HepG2 (cell line): ENCODE results near the gene NFE2L1. TPM values are rescaled to one million over a fixed set of nuclear protein-coding genes. Genes with fewer than 3 reads are reported as not detected.
A peak's percentile ranks its signal among the peaks of the same experiment; 100 is the strongest.

Experiments used
- KLF13 ChIP-seq: sonication (generic); formaldehyde crosslinking; IDR thresholded peaks from 2 replicates; pipeline ENCODE4 v1.4.0; 2020; ENCODE audit warnings: mild to moderate bottlenecking, missing genetic modification reagents
- ONECUT2 ChIP-seq: sonication (generic); formaldehyde crosslinking; IDR thresholded peaks from 2 replicates; pipeline ENCODE4 v1.4.0; 2020; ENCODE audit warnings: missing genetic modification reagents
- PBX2 ChIP-seq: IDR thresholded peaks from 2 replicates; pipeline ENCODE4 v1.6.1; 2016; ENCODE audit warnings: control low read depth
- RBFOX2 ChIP-seq: fragments of 200-400 bp; formaldehyde crosslinking; IDR thresholded peaks from 2 replicates; pipeline ENCODE4 v1.6.1; 2017; ENCODE audit warnings: low read depth, mild to moderate bottlenecking, low read length
- RNF2 ChIP-seq: fragments of 450-650 bp; conservative IDR thresholded peaks from 2 replicates; pipeline ENCODE4 v1.6.1; 2016; ENCODE audit warnings: low read depth
- SUZ12 ChIP-seq: fragments of 150-350 bp; IDR thresholded peaks from 2 replicates; pipeline ENCODE4 v1.6.1; 2014; ENCODE audit warnings: low read depth, low read length
- ZFAT ChIP-seq: sonication (generic); formaldehyde crosslinking; conservative IDR thresholded peaks from 2 replicates; pipeline ENCODE4 v1.8.1; 2023; ENCODE audit warnings: missing genetic modification reagents, inconsistent platforms
- ZMAT5 ChIP-seq: sonication (generic); formaldehyde crosslinking; IDR thresholded peaks from 2 replicates; pipeline ENCODE4 v1.5.0; 2020; ENCODE audit warnings: mild to moderate bottlenecking, low read depth, missing genetic modification reagents, borderline replicate concordance
- ZNF142 ChIP-seq: sonication (generic); formaldehyde crosslinking; IDR thresholded peaks from 2 replicates; pipeline ENCODE4 v1.4.0; 2020; ENCODE audit warnings: missing genetic modification reagents
- ZNF225 ChIP-seq: sonication (generic); formaldehyde crosslinking; IDR thresholded peaks from 2 replicates; pipeline ENCODE4 v1.4.0; 2020; ENCODE audit warnings: mild to moderate bottlenecking, missing genetic modification reagents
- ZNF333 ChIP-seq: sonication (generic); formaldehyde crosslinking; IDR thresholded peaks from 2 replicates; pipeline ENCODE4 v1.4.0; 2020; ENCODE audit warnings: mild to moderate bottlenecking, missing genetic modification reagents, borderline replicate concordance
- ZNF430 ChIP-seq: sonication (generic); formaldehyde crosslinking; IDR thresholded peaks from 2 replicates; pipeline ENCODE4 v1.9.0; 2021; ENCODE audit warnings: mild to moderate bottlenecking, missing genetic modification reagents
- ZNF766 ChIP-seq: sonication (generic); formaldehyde crosslinking; IDR thresholded peaks from 2 replicates; pipeline ENCODE4 v1.5.0; 2020; ENCODE audit warnings: missing genetic modification reagents, borderline replicate concordance
- polyA plus RNA-seq, 8 experiments: library from polyadenylated mRNA; depleted of rRNA in 3 of 8; stranded (reverse) in 7 of 8; unstranded in 1 of 8; fragments of >200 nt; fragmentation: Illumina TruSeq in 4 of 8; extraction: Trizol in 4 of 8; gene quantifications; 2 replicates each; pipeline versions ENCODE4 v1.2.1 to v1.2.3, GENCODE V29; 2011 to 2016; ENCODE audit warnings: low read depth in 4 of 8, missing spikeins in 1 of 8, mixed read lengths in 1 of 8; ENCODE audit not compliant: insufficient read depth in 1 of 8
- total RNA-seq, 5 experiments: library from RNA; depleted of rRNA; stranded (reverse); fragments of >200 nt; fragmentation: Illumina TruSeq; extraction: Trizol; gene quantifications; 2 replicates each; pipeline ENCODE4 v1.2.3, GENCODE V29; 2016; ENCODE audit warnings: low read depth in 1 of 5
- TF ChIP-seq, protein P1 (sequence below): sonication (generic); formaldehyde crosslinking; IDR thresholded peaks from 2 replicates; pipeline ENCODE4 v1.4.0; 2020; ENCODE audit warnings: mild to moderate bottlenecking, missing genetic modification reagents
- TF ChIP-seq, protein P2 (sequence below): sonication (generic); formaldehyde crosslinking; IDR thresholded peaks from 2 replicates; pipeline ENCODE4 v1.8.0; 2022; ENCODE audit warnings: missing genetic modification reagents, mild to moderate bottlenecking, moderate library complexity, borderline replicate concordance

NFE2L1 gene
- total and polyA plus RNA-seq, 2 of the 13 experiments (the other 11 are each of a cell fraction or from before 2014, with no cell fraction given): 67.0 to 234 TPM

- TF ChIP-seq ZNF142 (peak; percentile 67; the same call in 1 of the 2 replicates), PBX2 (CRISPR knock-in tag) (peak; percentile 99), ZFAT (CRISPR knock-in tag) (no peak; the same call in 1 of the 2 replicates), ZMAT5 (CRISPR knock-in tag) (no peak), RBFOX2 (no peak; the same call in 1 of the 2 replicates), ZNF430 (CRISPR knock-in tag) (no peak), ZNF766 (CRISPR knock-in tag) (peak; percentile 86; the same call in 1 of the 2 replicates), ONECUT2 (CRISPR knock-in tag) (no peak; the same call in 1 of the 2 replicates), SUZ12 (no peak), ZNF333 (CRISPR knock-in tag) (peak; percentile 78), KLF13 (CRISPR knock-in tag) (no peak), ZNF225 (peak; percentile 14; the same call in 1 of the 2 replicates), RNF2 (peak; percentile 80)
- TF ChIP-seq, protein P1, sequence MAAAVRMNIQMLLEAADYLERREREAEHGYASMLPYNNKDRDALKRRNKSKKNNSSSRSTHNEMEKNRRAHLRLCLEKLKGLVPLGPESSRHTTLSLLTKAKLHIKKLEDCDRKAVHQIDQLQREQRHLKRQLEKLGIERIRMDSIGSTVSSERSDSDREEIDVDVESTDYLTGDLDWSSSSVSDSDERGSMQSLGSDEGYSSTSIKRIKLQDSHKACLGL: peak; percentile 74; the same call in 1 of the 2 replicates
- TF ChIP-seq, protein P2, sequence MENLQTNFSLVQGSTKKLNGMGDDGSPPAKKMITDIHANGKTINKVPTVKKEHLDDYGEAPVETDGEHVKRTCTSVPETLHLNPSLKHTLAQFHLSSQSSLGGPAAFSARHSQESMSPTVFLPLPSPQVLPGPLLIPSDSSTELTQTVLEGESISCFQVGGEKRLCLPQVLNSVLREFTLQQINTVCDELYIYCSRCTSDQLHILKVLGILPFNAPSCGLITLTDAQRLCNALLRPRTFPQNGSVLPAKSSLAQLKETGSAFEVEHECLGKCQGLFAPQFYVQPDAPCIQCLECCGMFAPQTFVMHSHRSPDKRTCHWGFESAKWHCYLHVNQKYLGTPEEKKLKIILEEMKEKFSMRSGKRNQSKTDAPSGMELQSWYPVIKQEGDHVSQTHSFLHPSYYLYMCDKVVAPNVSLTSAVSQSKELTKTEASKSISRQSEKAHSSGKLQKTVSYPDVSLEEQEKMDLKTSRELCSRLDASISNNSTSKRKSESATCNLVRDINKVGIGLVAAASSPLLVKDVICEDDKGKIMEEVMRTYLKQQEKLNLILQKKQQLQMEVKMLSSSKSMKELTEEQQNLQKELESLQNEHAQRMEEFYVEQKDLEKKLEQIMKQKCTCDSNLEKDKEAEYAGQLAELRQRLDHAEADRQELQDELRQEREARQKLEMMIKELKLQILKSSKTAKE (CRISPR knock-in tag): no peak
Measured at GRCh38 chr17:48047741-48048383, at the start of gene NFE2L1 (continued).
